OCI-LY7 (cell line): Measurements from ENCODE around the gene NDUFS3. TPM values are rescaled to one million over a fixed set of nuclear protein-coding genes. Genes with fewer than 3 reads are reported as not detected.

ENCODE experiments used
- BruUV-seq: library from RNA; stranded (reverse); fragments of 400-500 nt; replicated peaks from 2 replicates; lab custom pipeline; 2021; lab: Mats Ljungman, UMichigan
- CTCF ChIA-PET: fragments of 300-600 bp; sonication (Branson Sonifier 250); formaldehyde crosslinking; loops from one replicate; lab custom pipeline; 2022; ENCODE audit warnings: antibody characterized with exemption; ENCODE audit not compliant: unreplicated experiment; lab: Charles Lee
- POLR2A ChIA-PET: fragments of 300-600 bp; sonication (Branson Sonifier 250); formaldehyde crosslinking; loops from one replicate; lab custom pipeline; 2022; ENCODE audit warnings: antibody characterized with exemption; lab: Charles Lee
- DNase-seq: peaks from one replicate; pipeline ENCODE4 v3.0.0-alpha.2; 2015; ENCODE audit warnings: low spot score
- H2AFZ ChIP-seq: fragments of 200-600 bp; sonication (generic), shearing (Covaris generic); 2 replicates; pipeline ENCODE4 v1.6.1; 2014; ENCODE audit warnings: mild to moderate bottlenecking, antibody characterized with exemption, low read length, moderate library complexity
- H3K27ac ChIP-seq: fragments of 200-600 bp; sonication (generic); 2 replicates; pipeline ENCODE4 v1.5.1; 2014; ENCODE audit warnings: mixed run types, low read depth, mild to moderate bottlenecking, moderate library complexity, low read length, inconsistent platforms; ENCODE audit not compliant: poor library complexity, severe bottlenecking
- H3K36me3 ChIP-seq: fragments of 200-600 bp; sonication (generic); 2 replicates; pipeline ENCODE4 v1.6.1; 2014; ENCODE audit warnings: mild to moderate bottlenecking, antibody characterized with exemption, low read length, moderate library complexity, mixed read lengths; ENCODE audit not compliant: insufficient read depth
- H3K4me1 ChIP-seq: fragments of 200-600 bp; sonication (generic); 2 replicates; pipeline ENCODE4 v1.5.1; 2014; ENCODE audit warnings: mild to moderate bottlenecking, low read length; ENCODE audit not compliant: insufficient read depth, poor library complexity, severe bottlenecking
- H3K4me2 ChIP-seq: fragments of 200-600 bp; sonication (generic); 2 replicates; pipeline ENCODE4 v1.6.1; 2014; ENCODE audit warnings: mild to moderate bottlenecking, low read length
- H3K4me3 ChIP-seq: fragments of 200-600 bp; sonication (generic); 2 replicates; pipeline ENCODE4 v1.5.1; 2014; ENCODE audit warnings: mild to moderate bottlenecking, low read depth, low read length; ENCODE audit not compliant: poor library complexity, severe bottlenecking
- H3K79me2 ChIP-seq: fragments of 200-600 bp; sonication (generic); 2 replicates; pipeline ENCODE4 v1.6.1; 2016; ENCODE audit warnings: low read depth, mild to moderate bottlenecking, low read length, moderate library complexity, mixed read lengths; ENCODE audit not compliant: insufficient read depth
- H3K9me2 ChIP-seq: fragments of 200-600 bp; sonication (generic); 2 replicates; pipeline ENCODE4 v1.6.1; 2016; ENCODE audit warnings: mild to moderate bottlenecking, low read length, mixed read lengths; ENCODE audit not compliant: insufficient read depth
- H3K9me3 ChIP-seq: fragments of 200-600 bp; sonication (generic); 2 replicates; pipeline ENCODE4 v1.6.1; 2014; ENCODE audit warnings: mild to moderate bottlenecking, mixed run types, low read length, mixed read lengths
- H4K20me1 ChIP-seq: fragments of 200-600 bp; sonication (generic); 2 replicates; pipeline ENCODE4 v1.6.1; 2014; ENCODE audit warnings: mild to moderate bottlenecking, antibody characterized with exemption, low read length, moderate library complexity, mixed read lengths; ENCODE audit not compliant: insufficient read depth
- CTCF ChIP-seq: fragments of 200-600 bp; sonication (generic); conservative IDR thresholded peaks from 2 replicates; pipeline ENCODE4 v1.5.1; 2014; ENCODE audit warnings: mild to moderate bottlenecking, antibody characterized with exemption, low read length, moderate library complexity, mixed read lengths
- EZH2phosphoT487 ChIP-seq: fragments of 200-600 bp; sonication (generic); IDR thresholded peaks from 2 replicates; pipeline ENCODE4 v1.6.1; 2018; ENCODE audit warnings: low read depth, borderline replicate concordance, mild to moderate bottlenecking, mixed run types, antibody characterized with exemption, low read length, moderate library complexity, mixed read lengths
- intact Hi-C: fragments of 100-400 bp; cut with micrococcal nuclease; formaldehyde crosslinking; loops from one replicate; pipeline ENCODE4 v1.10.0; 2022; ENCODE audit not compliant: unreplicated experiment
- total RNA-seq, 2 experiments: library from RNA; depleted of rRNA in 1 of 2; stranded (reverse); fragments of >200 nt in 1 of 2; shearing (Covaris generic) in 1 of 2; gene quantifications; 2 replicates each; pipeline ENCODE4 v1.2.3, GENCODE V29; 2014 to 2022

The NDUFS3 gene
- total RNA-seq, 2 experiments from 2014 or later = 73.9 to 135 TPM

GRCh38 chr11:47531666-47532065 is 47.2 kb upstream of the NDUFS3 start:
- H3K4me2 ChIP-seq = no peak overlapping the region
- H3K79me2 ChIP-seq = peaks cover 98% of the 10 kb centered on the region
- H3K36me3 ChIP-seq = peaks cover 57% of the 10 kb centered on the region
- no peak overlapping the region for H3K4me3 ChIP-seq
- no peak overlapping the region for H2AFZ ChIP-seq
- no peak overlapping the region for H3K27ac ChIP-seq
- H3K4me1 ChIP-seq = no peaks in the 10 kb centered on the region
- peaks cover 18% of the 10 kb centered on the region; the same call in 1 of the 2 replicates for H4K20me1 ChIP-seq
- DNase-seq = no peak
- TSS peak; percentile 41 for BruUV-seq
- no peaks in the 10 kb centered on the region for H3K9me2 ChIP-seq
- ChIA-PET CTCF (interaction anchor here (0.9 kb wide), 1 partner anchor 10 kb away, joined by 3 read pairs; no protein-coding TSS in a partner anchor), POLR2A (interaction anchor here (0.6 to 1.9 kb wide), 3 partner anchors 8 to 301 kb away, joined by 3 to 6 read pairs (median 4); no protein-coding TSS in a partner anchor)
- no peaks in the 10 kb centered on the region for H3K9me3 ChIP-seq
- intact Hi-C loops = no loop called here
- no peak for TF ChIP-seq CTCF
- TF ChIP-seq EZH2phosphoT487 = no peak

GRCh38 chr11:47532597-47533213 is 46.2 kb upstream of the NDUFS3 start:
- intact Hi-C loops = no loop called here
- Histone ChIP-seq H3K4me1 (no peaks in the 10 kb centered on the region), H4K20me1 (peaks cover 18% of the 10 kb centered on the region; the same call in 1 of the 2 replicates), H3K4me2 (no peak overlapping the region), H3K36me3 (peaks cover 61% of the 10 kb centered on the region), H3K9me2 (no peaks in the 10 kb centered on the region), H3K4me3 (no peak overlapping the region), H3K79me2 (peaks cover 99% of the 10 kb centered on the region), H3K27ac (no peak overlapping the region), H3K9me3 (no peaks in the 10 kb centered on the region), H2AFZ (no peak overlapping the region)
- ChIA-PET POLR2A (interaction anchor here (0.6 to 1.9 kb wide), 8 partner anchors 7 to 223 kb away, joined by 3 to 6 read pairs (median 4); no protein-coding TSS in a partner anchor), CTCF (interaction anchor here (1.0 kb wide), 1 partner anchor 14 kb away, joined by 3 read pairs; no protein-coding TSS in a partner anchor)
- DNase-seq = no peak
- TF ChIP-seq CTCF (no peak), EZH2phosphoT487 (no peak)
- no TSS peak for BruUV-seq

GRCh38 chr11:47533690-47534151 is 45.2 kb upstream of the NDUFS3 start:
- H2AFZ ChIP-seq = no peak overlapping the region
- BruUV-seq = no TSS peak
- POLR2A ChIA-PET = interaction anchor here (0.5 to 1.8 kb wide), 9 partner anchors 10 to 650 kb away, joined by 3 to 6 read pairs (median 3); partner anchors contain the start of gene NDUFS3

More at GRCh38 chr11:47533690-47534151, 45.2 kb upstream of the NDUFS3 start:
- DNase-seq = no peak
- H3K4me2 ChIP-seq = no peak overlapping the region
- H3K79me2 ChIP-seq = peaks cover 99% of the 10 kb centered on the region
- H3K9me2 ChIP-seq = no peaks in the 10 kb centered on the region
- peaks cover 61% of the 10 kb centered on the region for H3K36me3 ChIP-seq
- H3K4me1 ChIP-seq = no peaks in the 10 kb centered on the region
- no peaks in the 10 kb centered on the region for H3K9me3 ChIP-seq
- TF ChIP-seq CTCF (no peak), EZH2phosphoT487 (no peak)
- intact Hi-C loops = no loop called here
- no peak overlapping the region for H3K4me3 ChIP-seq
- H3K27ac ChIP-seq = no peak overlapping the region
- CTCF ChIA-PET = no interaction called here
- H4K20me1 ChIP-seq = peaks cover 18% of the 10 kb centered on the region; the same call in 1 of the 2 replicates
